22Rv1 (cell line): ENCODE data around the gene OCA2.

Experiments used
- H3K27ac ChIP-seq: fragments of 450-650 bp; 2 replicates; pipeline ENCODE4 v1.5.1; 2017
- ZFX ChIP-seq: fragments of 450-650 bp; IDR thresholded peaks from 2 replicates; pipeline ENCODE4 v1.6.1; 2017; ENCODE audit warnings: antibody characterized with exemption, borderline replicate concordance
- TF ChIP-seq, protein P1 (sequence below): fragments of 450-650 bp; IDR thresholded peaks from 2 replicates; pipeline ENCODE4 v1.5.1; 2017; ENCODE audit warnings: mild to moderate bottlenecking

The OCA2 gene

GRCh38 chr15:27989838-27990237 is 109.3 kb downstream of the OCA2 start:
- no peak for TF ChIP-seq ZFX
- TF ChIP-seq, protein P1, sequence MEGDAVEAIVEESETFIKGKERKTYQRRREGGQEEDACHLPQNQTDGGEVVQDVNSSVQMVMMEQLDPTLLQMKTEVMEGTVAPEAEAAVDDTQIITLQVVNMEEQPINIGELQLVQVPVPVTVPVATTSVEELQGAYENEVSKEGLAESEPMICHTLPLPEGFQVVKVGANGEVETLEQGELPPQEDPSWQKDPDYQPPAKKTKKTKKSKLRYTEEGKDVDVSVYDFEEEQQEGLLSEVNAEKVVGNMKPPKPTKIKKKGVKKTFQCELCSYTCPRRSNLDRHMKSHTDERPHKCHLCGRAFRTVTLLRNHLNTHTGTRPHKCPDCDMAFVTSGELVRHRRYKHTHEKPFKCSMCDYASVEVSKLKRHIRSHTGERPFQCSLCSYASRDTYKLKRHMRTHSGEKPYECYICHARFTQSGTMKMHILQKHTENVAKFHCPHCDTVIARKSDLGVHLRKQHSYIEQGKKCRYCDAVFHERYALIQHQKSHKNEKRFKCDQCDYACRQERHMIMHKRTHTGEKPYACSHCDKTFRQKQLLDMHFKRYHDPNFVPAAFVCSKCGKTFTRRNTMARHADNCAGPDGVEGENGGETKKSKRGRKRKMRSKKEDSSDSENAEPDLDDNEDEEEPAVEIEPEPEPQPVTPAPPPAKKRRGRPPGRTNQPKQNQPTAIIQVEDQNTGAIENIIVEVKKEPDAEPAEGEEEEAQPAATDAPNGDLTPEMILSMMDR = no peak

DNA sequence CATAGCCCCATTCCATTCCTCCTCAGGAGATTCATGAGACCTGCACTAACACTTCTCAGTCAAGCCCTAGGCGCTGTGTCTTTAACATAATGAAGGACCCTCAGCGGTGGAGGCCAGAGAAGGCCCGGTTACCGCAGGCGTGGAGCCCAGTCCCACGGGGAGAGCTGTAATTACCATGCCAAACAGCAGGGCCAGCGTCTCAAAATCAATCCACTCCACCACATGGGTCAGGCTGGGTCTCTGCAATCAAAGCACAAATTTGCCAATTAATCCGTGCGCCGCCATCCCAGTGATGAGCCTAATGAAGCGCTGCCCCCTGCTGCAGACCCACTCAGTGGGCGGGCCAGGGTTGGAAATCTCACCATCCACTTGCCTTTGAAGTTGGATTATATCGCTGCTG is 109.7 kb downstream of the OCA2 start:
- no peak for TF ChIP-seq ZFX
- TF ChIP-seq, protein P1 = no peak
- no peak overlapping the region for H3K27ac ChIP-seq

More at GRCh38 chr15:27989838-27990237, 109.3 kb downstream of the OCA2 start:
- H3K27ac ChIP-seq = no peak overlapping the region

GRCh38 chr15:27985099-27985498 is 114.0 kb downstream of the OCA2 start:
- TF ChIP-seq ZFX = no peak
- TF ChIP-seq, protein P1 = no peak
- no peak overlapping the region for H3K27ac ChIP-seq

DNA sequence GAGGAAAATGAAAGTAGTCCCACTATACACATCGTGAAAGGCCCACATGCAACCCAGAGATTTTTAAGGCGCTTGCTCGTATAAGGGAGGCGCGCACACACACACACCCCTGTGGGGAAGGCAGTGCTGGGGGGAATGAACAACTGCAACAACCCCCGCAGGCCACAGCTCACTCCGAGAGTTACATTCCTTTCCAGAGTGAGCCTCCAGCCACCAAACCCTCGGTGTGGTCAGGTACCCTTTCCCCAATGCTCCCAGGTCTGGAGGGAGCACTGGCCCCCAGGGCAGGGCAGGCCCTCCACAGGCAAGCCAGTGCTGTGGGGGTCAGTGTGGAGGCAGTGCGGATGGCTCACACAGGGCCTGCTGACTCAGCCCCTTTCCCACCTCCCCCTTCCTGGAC is 115.6 kb downstream of the OCA2 start:
- TF ChIP-seq ZFX = no peak
- TF ChIP-seq, protein P1 = no peak
- no peak overlapping the region for H3K27ac ChIP-seq

DNA sequence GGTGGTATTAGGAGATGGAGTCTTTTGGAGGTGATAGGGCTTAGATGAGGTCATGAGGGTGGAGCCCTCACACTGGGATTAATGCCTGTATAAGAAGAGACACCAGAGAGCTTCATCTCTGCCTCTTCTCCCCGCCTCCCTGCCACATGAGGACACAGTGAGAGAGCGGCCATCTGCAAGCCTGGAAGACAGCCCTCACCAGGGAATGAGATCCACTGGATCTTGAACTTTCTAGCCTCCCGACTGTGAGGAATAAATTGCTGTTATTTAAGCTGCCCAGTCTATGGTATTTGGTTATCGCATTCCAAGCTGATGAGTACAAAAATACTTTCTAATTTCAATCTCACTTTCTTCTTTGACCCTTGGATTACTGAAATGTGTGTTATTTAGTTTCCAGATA is 121.4 kb downstream of the OCA2 start:
- no peak for TF ChIP-seq ZFX
- TF ChIP-seq, protein P1 = no peak
- H3K27ac ChIP-seq = no peak overlapping the region

DNA sequence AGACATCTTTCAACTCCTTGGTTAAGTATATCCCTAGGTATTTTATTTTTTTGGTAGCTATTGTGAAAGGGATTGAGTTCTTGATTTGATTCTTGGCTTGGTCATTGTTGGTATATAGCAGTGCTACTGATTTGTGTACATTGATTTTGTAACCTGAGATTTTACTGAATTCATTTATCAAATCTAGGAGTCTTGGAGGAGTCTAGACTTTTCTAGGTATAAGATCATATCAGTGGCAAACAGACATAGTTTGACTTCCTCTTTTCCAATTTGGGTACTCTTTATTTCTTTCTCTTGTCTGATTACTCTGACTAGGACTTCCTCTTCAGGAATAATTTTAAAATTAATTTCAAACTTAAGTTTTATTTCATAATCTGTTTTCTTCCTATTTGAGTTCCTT is 125.2 kb downstream of the OCA2 start:
- TF ChIP-seq, protein P1 = no peak
- TF ChIP-seq ZFX = no peak
- no peak overlapping the region for H3K27ac ChIP-seq

- H3K27ac ChIP-seq = peak overlapping the region; percentile 26
- TF ChIP-seq, protein P1 = no peak
- TF ChIP-seq ZFX = no peak
These were observed 128.3 kb downstream of the OCA2 start for GRCh38 chr15:27970661-27971392.
